Measurements from ENCODE around the gene GREB1L. TPM values are rescaled to one million over a fixed set of nuclear protein-coding genes. Genes with fewer than 3 reads are reported as not detected.

Gene GREB1L
- total and polyA plus RNA-seq, 2 of the 13 experiments (the other 11 are each of a cell fraction or from before 2014, with no cell fraction given) = 0.17 to 0.66 TPM

DNA sequence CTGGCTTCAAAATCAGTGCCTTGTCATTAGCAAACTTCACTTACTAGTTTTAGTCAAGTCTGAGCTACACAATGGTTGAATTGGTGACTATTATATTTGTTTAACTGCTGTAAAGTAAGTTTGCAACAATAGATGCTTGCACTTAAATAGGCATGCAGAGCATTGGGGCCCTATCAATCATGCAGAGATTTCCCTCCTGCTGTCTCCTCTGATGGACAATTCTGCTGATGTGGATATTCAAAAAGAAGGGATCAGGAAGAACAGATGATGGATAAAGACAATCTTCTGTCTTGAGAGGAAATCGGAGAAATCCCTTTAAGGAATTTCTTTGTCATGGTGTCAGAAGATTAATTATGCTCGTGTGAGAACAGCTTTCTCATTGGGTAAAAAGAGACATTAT lies 89.0 kb downstream of the GREB1L start:
- no peak overlapping the region for H3K27ac ChIP-seq (ENCODE audit: extremely low read length, insufficient read depth, low read length)
- no peak overlapping the region for H2AFZ ChIP-seq (ENCODE audit: low read length)
- CTCF ChIA-PET (ENCODE audit: low intra/inter-chr PET ratio, low total read pairs) = no interaction called here
- H3K4me1 ChIP-seq (ENCODE audit: insufficient read depth, low read length) = peaks cover 16% of the 10 kb centered on the region
- ATAC-seq (no peak), FAIRE-seq (no peak), DNase-seq (ENCODE audit: low spot score) (no peak)
- BruUV-seq (replicated peaks) = no TSS peak
- POLR2A ChIA-PET = no interaction called here
- H3K27me3 ChIP-seq (ENCODE audit: control insufficient read depth in 1 of 2, insufficient read depth in 2 of 2, low read length in 2 of 2) = no peaks in the 10 kb centered on the region
- 53% methylated on average over 2 of the region's 2 CpGs for WGBS (ENCODE audit: low lambda C conversion rate)
- H3K4me3 ChIP-seq (replicated peaks in 1 of 3; ENCODE audit: insufficient read depth in 1 of 3, low read depth in 2 of 3, low read length in 3 of 3) = no peak overlapping the region
- no peak for TF ChIP-seq CENPT (CRISPR knock-in tag; IDR thresholded peaks at IDR 0.05; ENCODE audit: low read depth)
- TF ChIP-seq KLF15 (CRISPR knock-in tag; IDR thresholded peaks at IDR 0.05; ENCODE audit: borderline replicate concordance) = no peak
- TF ChIP-seq, protein P1, sequence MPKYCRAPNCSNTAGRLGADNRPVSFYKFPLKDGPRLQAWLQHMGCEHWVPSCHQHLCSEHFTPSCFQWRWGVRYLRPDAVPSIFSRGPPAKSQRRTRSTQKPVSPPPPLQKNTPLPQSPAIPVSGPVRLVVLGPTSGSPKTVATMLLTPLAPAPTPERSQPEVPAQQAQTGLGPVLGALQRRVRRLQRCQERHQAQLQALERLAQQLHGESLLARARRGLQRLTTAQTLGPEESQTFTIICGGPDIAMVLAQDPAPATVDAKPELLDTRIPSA (CRISPR knock-in tag; IDR thresholded peaks at IDR 0.05; ENCODE audit: borderline replicate concordance) = no peak
- TF ChIP-seq, protein P2, sequence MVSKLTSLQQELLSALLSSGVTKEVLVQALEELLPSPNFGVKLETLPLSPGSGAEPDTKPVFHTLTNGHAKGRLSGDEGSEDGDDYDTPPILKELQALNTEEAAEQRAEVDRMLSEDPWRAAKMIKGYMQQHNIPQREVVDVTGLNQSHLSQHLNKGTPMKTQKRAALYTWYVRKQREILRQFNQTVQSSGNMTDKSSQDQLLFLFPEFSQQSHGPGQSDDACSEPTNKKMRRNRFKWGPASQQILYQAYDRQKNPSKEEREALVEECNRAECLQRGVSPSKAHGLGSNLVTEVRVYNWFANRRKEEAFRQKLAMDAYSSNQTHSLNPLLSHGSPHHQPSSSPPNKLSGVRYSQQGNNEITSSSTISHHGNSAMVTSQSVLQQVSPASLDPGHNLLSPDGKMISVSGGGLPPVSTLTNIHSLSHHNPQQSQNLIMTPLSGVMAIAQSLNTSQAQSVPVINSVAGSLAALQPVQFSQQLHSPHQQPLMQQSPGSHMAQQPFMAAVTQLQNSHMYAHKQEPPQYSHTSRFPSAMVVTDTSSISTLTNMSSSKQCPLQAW (CRISPR knock-in tag; IDR thresholded peaks at IDR 0.05) = no peak
- TF ChIP-seq, protein P3, sequence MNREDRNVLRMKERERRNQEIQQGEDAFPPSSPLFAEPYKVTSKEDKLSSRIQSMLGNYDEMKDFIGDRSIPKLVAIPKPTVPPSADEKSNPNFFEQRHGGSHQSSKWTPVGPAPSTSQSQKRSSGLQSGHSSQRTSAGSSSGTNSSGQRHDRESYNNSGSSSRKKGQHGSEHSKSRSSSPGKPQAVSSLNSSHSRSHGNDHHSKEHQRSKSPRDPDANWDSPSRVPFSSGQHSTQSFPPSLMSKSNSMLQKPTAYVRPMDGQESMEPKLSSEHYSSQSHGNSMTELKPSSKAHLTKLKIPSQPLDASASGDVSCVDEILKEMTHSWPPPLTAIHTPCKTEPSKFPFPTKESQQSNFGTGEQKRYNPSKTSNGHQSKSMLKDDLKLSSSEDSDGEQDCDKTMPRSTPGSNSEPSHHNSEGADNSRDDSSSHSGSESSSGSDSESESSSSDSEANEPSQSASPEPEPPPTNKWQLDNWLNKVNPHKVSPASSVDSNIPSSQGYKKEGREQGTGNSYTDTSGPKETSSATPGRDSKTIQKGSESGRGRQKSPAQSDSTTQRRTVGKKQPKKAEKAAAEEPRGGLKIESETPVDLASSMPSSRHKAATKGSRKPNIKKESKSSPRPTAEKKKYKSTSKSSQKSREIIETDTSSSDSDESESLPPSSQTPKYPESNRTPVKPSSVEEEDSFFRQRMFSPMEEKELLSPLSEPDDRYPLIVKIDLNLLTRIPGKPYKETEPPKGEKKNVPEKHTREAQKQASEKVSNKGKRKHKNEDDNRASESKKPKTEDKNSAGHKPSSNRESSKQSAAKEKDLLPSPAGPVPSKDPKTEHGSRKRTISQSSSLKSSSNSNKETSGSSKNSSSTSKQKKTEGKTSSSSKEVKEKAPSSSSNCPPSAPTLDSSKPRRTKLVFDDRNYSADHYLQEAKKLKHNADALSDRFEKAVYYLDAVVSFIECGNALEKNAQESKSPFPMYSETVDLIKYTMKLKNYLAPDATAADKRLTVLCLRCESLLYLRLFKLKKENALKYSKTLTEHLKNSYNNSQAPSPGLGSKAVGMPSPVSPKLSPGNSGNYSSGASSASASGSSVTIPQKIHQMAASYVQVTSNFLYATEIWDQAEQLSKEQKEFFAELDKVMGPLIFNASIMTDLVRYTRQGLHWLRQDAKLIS (CRISPR knock-in tag; IDR thresholded peaks at IDR 0.05) = no peak
- no peak for TF ChIP-seq ZNF616 (CRISPR knock-in tag; IDR thresholded peaks at IDR 0.05; ENCODE audit: low read depth)
- TF ChIP-seq NR1H2 (CRISPR knock-in tag; IDR thresholded peaks at IDR 0.05; ENCODE audit: borderline replicate concordance, low read depth) = no peak
- TF ChIP-seq SMYD3 (CRISPR knock-in tag; IDR thresholded peaks at IDR 0.05) = no peak
- TF ChIP-seq TCF7L2 (IDR thresholded peaks at IDR 0.05; ENCODE audit: low read depth, low read length) = no peak
- no peak for TF ChIP-seq YEATS4 (CRISPR knock-in tag; IDR thresholded peaks at IDR 0.05; ENCODE audit: borderline replicate concordance)
- no peak for TF ChIP-seq DNMT1 (CRISPR knock-in tag; IDR thresholded peaks at IDR 0.05)
- no peaks in the 10 kb centered on the region for H3K36me3 ChIP-seq (replicated peaks in 1 of 2; ENCODE audit: control insufficient read depth in 1 of 2, insufficient read depth in 2 of 2, low read length in 2 of 2)
- in situ Hi-C loops (cut with HindIII; ENCODE audit: extremely low pct_ligation_motif_present, low pct_unique_long_range_greater_than_20kb) (no loop called here), intact Hi-C loops (cut with micrococcal nuclease; ENCODE audit: unreplicated experiment) (no loop called here)
- no peaks in the 10 kb centered on the region for H3K79me2 ChIP-seq (ENCODE audit: insufficient read depth, low read length)
- H3K9ac ChIP-seq (ENCODE audit: insufficient read depth, low read depth, low read length) = no peak overlapping the region
- H3K9me3 ChIP-seq (ENCODE audit: low read length) = no peaks in the 10 kb centered on the region
- no peaks in the 10 kb centered on the region for H4K20me1 ChIP-seq (ENCODE audit: insufficient read depth, low read length)
- no peak overlapping the region for H3K4me2 ChIP-seq (ENCODE audit: low read depth, low read length)

Measured in HepG2 (cell line).